Neutrophil (primary cell): ENCODE data around the gene RPL29.

Experiments
- H3K27ac ChIP-seq: fragments of 200-600 bp; sonication (generic); 2 replicates; pipeline ENCODE4 v1.5.1; 2016; ENCODE audit warnings: mild to moderate bottlenecking, moderate library complexity
- H3K27me3 ChIP-seq: fragments of 200-600 bp; sonication (generic); 2 replicates; pipeline ENCODE4 v1.6.0; 2016; ENCODE audit warnings: mild to moderate bottlenecking
- H3K36me3 ChIP-seq: fragments of 200-600 bp; sonication (generic); 2 replicates; pipeline ENCODE4 v1.5.1; 2017
- H3K4me1 ChIP-seq, 2 experiments: fragments of 200-600 bp in 1 of 2; sonication (generic) in 1 of 2; 1 replicate in 1 of 2; 2 replicates in 1 of 2; pipeline versions ENCODE4 v1.5.1 to v1.6.1; 2013 to 2016; ENCODE audit warnings: low read depth in 1 of 2, low read length in 1 of 2, mild to moderate bottlenecking in 1 of 2, moderate library complexity in 1 of 2; ENCODE audit not compliant: control insufficient read depth in 1 of 2, insufficient read depth in 1 of 2
- H3K4me3 ChIP-seq, 2 experiments: fragments of 200-600 bp in 1 of 2; sonication (generic) in 1 of 2; 1 replicate in 1 of 2; 2 replicates in 1 of 2; pipeline ENCODE4 v1.5.1; 2013 to 2016; ENCODE audit warnings: low read depth in 1 of 2, low read length in 1 of 2, mild to moderate bottlenecking in 1 of 2, moderate library complexity in 1 of 2
- H3K9me3 ChIP-seq: fragments of 200-600 bp; sonication (generic); 2 replicates; pipeline ENCODE4 v1.5.1; 2016
- TF ChIP-seq, protein P1 (sequence below): fragments of 200-600 bp; sonication (generic); IDR thresholded peaks from 2 replicates; pipeline ENCODE4 v1.5.1; 2016; ENCODE audit warnings: antibody characterized with exemption

RPL29 gene

GRCh38 chr3:52040600-52040999 lies 44.9 kb upstream of the RPL29 start:
- Histone ChIP-seq H3K4me1 (no peaks in the 10 kb centered on the region), H3K4me3 (no peak overlapping the region), H3K27ac (no peak overlapping the region), H3K27me3 (no peaks in the 10 kb centered on the region), H3K9me3 (no peaks in the 10 kb centered on the region), H3K36me3 (no peaks in the 10 kb centered on the region)
- TF ChIP-seq, protein P1, sequence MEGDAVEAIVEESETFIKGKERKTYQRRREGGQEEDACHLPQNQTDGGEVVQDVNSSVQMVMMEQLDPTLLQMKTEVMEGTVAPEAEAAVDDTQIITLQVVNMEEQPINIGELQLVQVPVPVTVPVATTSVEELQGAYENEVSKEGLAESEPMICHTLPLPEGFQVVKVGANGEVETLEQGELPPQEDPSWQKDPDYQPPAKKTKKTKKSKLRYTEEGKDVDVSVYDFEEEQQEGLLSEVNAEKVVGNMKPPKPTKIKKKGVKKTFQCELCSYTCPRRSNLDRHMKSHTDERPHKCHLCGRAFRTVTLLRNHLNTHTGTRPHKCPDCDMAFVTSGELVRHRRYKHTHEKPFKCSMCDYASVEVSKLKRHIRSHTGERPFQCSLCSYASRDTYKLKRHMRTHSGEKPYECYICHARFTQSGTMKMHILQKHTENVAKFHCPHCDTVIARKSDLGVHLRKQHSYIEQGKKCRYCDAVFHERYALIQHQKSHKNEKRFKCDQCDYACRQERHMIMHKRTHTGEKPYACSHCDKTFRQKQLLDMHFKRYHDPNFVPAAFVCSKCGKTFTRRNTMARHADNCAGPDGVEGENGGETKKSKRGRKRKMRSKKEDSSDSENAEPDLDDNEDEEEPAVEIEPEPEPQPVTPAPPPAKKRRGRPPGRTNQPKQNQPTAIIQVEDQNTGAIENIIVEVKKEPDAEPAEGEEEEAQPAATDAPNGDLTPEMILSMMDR: no peak

DNA sequence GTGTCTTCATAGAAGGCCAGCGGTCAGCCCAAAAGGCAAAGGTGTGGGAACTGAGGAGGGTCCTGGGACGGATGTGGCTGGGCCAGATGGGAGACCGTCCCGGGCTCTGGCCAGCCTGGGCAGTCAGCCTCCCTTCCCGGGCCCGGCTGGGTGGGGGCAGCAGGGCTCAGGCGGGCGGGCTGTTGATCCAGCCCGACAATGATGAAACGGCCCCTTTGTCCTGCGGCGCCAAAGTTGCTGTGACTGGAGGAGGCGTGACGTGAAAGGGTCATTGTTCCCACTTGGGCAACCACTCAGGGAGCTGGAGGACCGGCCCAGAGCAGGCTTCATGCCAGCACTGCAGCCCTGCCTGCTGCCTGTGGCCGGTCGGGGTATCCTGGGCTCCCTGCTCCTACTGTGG lies 44.2 kb upstream of the RPL29 start:
- H3K36me3 ChIP-seq: no peaks in the 10 kb centered on the region
- H3K9me3 ChIP-seq: no peaks in the 10 kb centered on the region
- no peak overlapping the region for H3K27ac ChIP-seq
- no peak overlapping the region for H3K4me3 ChIP-seq
- H3K27me3 ChIP-seq: no peaks in the 10 kb centered on the region
- TF ChIP-seq, protein P1: no peak
- H3K4me1 ChIP-seq: no peaks in the 10 kb centered on the region

- TF ChIP-seq, protein P1: no peak
- no peak overlapping the region for H3K27ac ChIP-seq
- no peaks in the 10 kb centered on the region for H3K27me3 ChIP-seq
- no peaks in the 10 kb centered on the region for H3K4me1 ChIP-seq
- no peak overlapping the region for H3K4me3 ChIP-seq
- H3K36me3 ChIP-seq: no peaks in the 10 kb centered on the region
- no peaks in the 10 kb centered on the region for H3K9me3 ChIP-seq
These were observed 43.7 kb upstream of the RPL29 start for GRCh38 chr3:52039426-52039825.

DNA sequence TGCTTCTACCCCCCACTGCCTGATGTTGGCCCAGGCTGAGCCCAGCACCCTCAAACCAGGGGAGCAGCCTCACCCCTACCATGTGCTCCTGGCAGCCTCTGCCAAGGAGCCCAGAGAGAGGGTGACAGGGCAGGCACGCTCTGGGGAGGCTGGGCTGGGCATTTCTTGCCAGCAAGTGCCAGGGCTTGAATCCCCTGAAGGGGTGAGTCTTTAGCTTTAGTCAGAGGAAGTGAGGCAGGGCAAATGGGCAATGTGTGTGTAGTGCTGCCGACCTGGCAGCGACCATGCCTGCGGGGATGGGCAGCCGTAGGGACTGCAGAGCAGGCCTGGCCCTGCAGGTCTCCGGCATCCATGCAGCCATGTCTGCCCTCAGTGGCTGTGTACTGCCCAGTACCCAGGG lies 42.5 kb upstream of the RPL29 start:
- H3K4me1 ChIP-seq: no peaks in the 10 kb centered on the region
- TF ChIP-seq, protein P1: no peak

GRCh38 chr3:52037291-52037690 lies 41.6 kb upstream of the RPL29 start:
- TF ChIP-seq, protein P1: no peak
- H3K4me1 ChIP-seq: no peaks in the 10 kb centered on the region
- no peaks in the 10 kb centered on the region for H3K27me3 ChIP-seq
- no peaks in the 10 kb centered on the region for H3K9me3 ChIP-seq
- no peak overlapping the region for H3K4me3 ChIP-seq
- no peak overlapping the region for H3K27ac ChIP-seq
- H3K36me3 ChIP-seq: no peaks in the 10 kb centered on the region

More for the DNA sequence above, 42.5 kb upstream of the RPL29 start:
- Histone ChIP-seq H3K36me3 (no peaks in the 10 kb centered on the region), H3K9me3 (no peaks in the 10 kb centered on the region), H3K27ac (no peak overlapping the region), H3K4me3 (no peak overlapping the region), H3K27me3 (no peaks in the 10 kb centered on the region)

- Histone ChIP-seq H3K27me3 (no peaks in the 10 kb centered on the region), H3K4me3 (no peak overlapping the region), H3K36me3 (no peaks in the 10 kb centered on the region), H3K4me1 (no peaks in the 10 kb centered on the region), H3K27ac (no peak overlapping the region), H3K9me3 (no peaks in the 10 kb centered on the region)
- TF ChIP-seq, protein P1: no peak
These were observed 41.1 kb upstream of the RPL29 start for GRCh38 chr3:52036829-52037228.
